Hepatocyte (in vitro differentiated cells): Measurements from ENCODE around the gene PTTG1IP2. TPM values are rescaled to one million over a fixed set of nuclear protein-coding genes. Genes with fewer than 3 reads are reported as not detected.

ENCODE experiments used
- DNase-seq: peaks from one replicate; pipeline ENCODE4 v3.0.0-alpha.2; 2016; ENCODE audit warnings: low spot score
- H2AFZ ChIP-seq: fragments of 200-600 bp; sonication (generic); 2 replicates; pipeline ENCODE4 v1.6.0; 2016; ENCODE audit warnings: antibody characterized with exemption, mild to moderate bottlenecking
- H3K27ac ChIP-seq: fragments of 200-600 bp; sonication (generic); 2 replicates; pipeline ENCODE4 v1.5.1; 2016; ENCODE audit warnings: mild to moderate bottlenecking
- H3K27me3 ChIP-seq: fragments of 200-600 bp; sonication (generic); 2 replicates; pipeline ENCODE4 v1.6.1; 2016
- H3K36me3 ChIP-seq: fragments of 200-600 bp; sonication (generic); replicated peaks from 2 replicates; pipeline ENCODE4 v1.5.1; 2016; ENCODE audit warnings: low read depth; ENCODE audit not compliant: insufficient read depth
- H3K4me1 ChIP-seq: fragments of 200-600 bp; sonication (generic); 2 replicates; pipeline ENCODE4 v1.5.1; 2016; ENCODE audit warnings: mild to moderate bottlenecking, moderate library complexity; ENCODE audit not compliant: insufficient read depth
- H3K4me2 ChIP-seq: fragments of 200-600 bp; sonication (generic); 2 replicates; pipeline ENCODE4 v1.6.0; 2016
- H3K4me3 ChIP-seq: fragments of 200-600 bp; sonication (generic); 2 replicates; pipeline ENCODE4 v1.5.1; 2016; ENCODE audit warnings: mild to moderate bottlenecking
- H3K79me2 ChIP-seq: fragments of 200-600 bp; sonication (generic); 2 replicates; pipeline ENCODE4 v1.6.0; 2017; ENCODE audit warnings: mild to moderate bottlenecking
- H3K9me2 ChIP-seq: fragments of 200-600 bp; sonication (generic); replicated peaks from 2 replicates; pipeline ENCODE4 v1.6.0; 2017; ENCODE audit warnings: mild to moderate bottlenecking; ENCODE audit not compliant: insufficient read depth
- H3K9me3 ChIP-seq: fragments of 200-600 bp; sonication (generic); 2 replicates; pipeline ENCODE4 v1.5.1; 2016; ENCODE audit warnings: low read depth, mild to moderate bottlenecking
- H4K20me1 ChIP-seq: fragments of 200-600 bp; sonication (generic); 2 replicates; pipeline ENCODE4 v1.6.0; 2016; ENCODE audit warnings: mild to moderate bottlenecking; ENCODE audit not compliant: insufficient read depth, poor library complexity, severe bottlenecking
- EZH2 ChIP-seq: fragments of 200-600 bp; sonication (generic); IDR thresholded peaks from 2 replicates; pipeline ENCODE4 v1.6.1; 2016; ENCODE audit warnings: antibody characterized with exemption, mild to moderate bottlenecking, borderline replicate concordance
- EZH2phosphoT487 ChIP-seq: fragments of 200-600 bp; sonication (generic); IDR thresholded peaks from one replicate; pipeline ENCODE4 v1.6.1; 2018; ENCODE audit warnings: antibody characterized with exemption, mild to moderate bottlenecking, low read depth, moderate library complexity; ENCODE audit not compliant: unreplicated experiment, severe bottlenecking
- WGBS: methylation state at CpG from one replicate; pipeline ENCODE4 v1.1.6; 2016; ENCODE audit warnings: low lambda C conversion rate; ENCODE audit errors: missing lambda C conversion rate; 5-methylcytosine and 5-hydroxymethylcytosine counted together
- polyA plus RNA-seq: library from polyadenylated mRNA; unstranded; fragments of >200 nt; fragmentation: Nextera tagmentation; extraction: Ambion mirVana; gene quantifications from 2 replicates; pipeline ENCODE4 v1.2.1, GENCODE V29; 2016
- total RNA-seq: library from RNA; depleted of rRNA; stranded (reverse); fragments of >200 nt; gene quantifications from 2 replicates; pipeline ENCODE4 v1.2.3, GENCODE V29; 2014
- TF ChIP-seq, protein P1 (sequence below): fragments of 200-600 bp; sonication (generic); IDR thresholded peaks from 2 replicates; pipeline ENCODE4 v1.5.1; 2016; ENCODE audit warnings: antibody characterized with exemption, mild to moderate bottlenecking; ENCODE audit not compliant: poor library complexity

Gene PTTG1IP2
- total and polyA plus RNA-seq, 2 experiments from 2014 or later: 0.63 TPM; not detected in 1

DNA sequence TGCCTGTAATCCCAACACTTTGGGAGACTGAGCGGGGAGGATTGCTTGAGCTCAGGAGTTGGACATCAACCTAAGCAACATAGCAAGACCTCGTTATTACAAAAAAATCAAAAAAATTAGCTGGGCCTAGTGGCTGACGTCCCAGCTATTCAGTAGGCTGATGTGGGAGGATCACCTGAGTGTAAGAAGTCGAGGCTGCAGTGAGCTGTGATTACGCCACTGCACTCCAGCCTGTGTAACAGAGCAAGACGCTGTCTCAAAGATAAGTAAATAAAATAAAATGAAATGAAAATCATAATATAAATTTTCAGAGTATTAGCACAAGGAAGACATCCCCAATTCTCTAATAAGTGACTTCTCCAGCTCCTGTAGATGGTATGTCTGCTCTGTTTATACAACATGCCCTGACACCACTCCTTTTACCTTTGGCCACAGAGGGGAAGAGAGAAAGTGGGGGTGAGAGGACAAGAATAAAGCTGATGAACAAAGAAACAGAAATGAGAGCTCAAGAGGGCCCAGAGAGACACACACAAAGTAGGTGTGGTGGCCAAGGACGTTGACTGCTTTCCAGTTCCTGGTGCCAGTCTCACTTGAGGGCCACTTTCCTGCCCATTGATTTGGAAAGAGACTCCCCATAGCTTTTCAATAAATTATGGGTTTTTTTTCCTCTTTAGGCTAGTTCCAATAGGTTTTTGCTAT lies 62.9 kb downstream of the PTTG1IP2 start:
- 83% methylated on average over 7 of the region's 7 CpGs for WGBS
- no peaks in the 10 kb centered on the region for H3K79me2 ChIP-seq
- H4K20me1 ChIP-seq: no peaks in the 10 kb centered on the region
- DNase-seq: no peak
- no peaks in the 10 kb centered on the region for H3K4me1 ChIP-seq
- no peak overlapping the region for H3K4me2 ChIP-seq
- H3K9me2 ChIP-seq: no peaks in the 10 kb centered on the region
- H3K27me3 ChIP-seq: no peaks in the 10 kb centered on the region
- H3K36me3 ChIP-seq: no peaks in the 10 kb centered on the region
- TF ChIP-seq EZH2phosphoT487: no peak
- no peak for TF ChIP-seq EZH2
- TF ChIP-seq, protein P1, sequence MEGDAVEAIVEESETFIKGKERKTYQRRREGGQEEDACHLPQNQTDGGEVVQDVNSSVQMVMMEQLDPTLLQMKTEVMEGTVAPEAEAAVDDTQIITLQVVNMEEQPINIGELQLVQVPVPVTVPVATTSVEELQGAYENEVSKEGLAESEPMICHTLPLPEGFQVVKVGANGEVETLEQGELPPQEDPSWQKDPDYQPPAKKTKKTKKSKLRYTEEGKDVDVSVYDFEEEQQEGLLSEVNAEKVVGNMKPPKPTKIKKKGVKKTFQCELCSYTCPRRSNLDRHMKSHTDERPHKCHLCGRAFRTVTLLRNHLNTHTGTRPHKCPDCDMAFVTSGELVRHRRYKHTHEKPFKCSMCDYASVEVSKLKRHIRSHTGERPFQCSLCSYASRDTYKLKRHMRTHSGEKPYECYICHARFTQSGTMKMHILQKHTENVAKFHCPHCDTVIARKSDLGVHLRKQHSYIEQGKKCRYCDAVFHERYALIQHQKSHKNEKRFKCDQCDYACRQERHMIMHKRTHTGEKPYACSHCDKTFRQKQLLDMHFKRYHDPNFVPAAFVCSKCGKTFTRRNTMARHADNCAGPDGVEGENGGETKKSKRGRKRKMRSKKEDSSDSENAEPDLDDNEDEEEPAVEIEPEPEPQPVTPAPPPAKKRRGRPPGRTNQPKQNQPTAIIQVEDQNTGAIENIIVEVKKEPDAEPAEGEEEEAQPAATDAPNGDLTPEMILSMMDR: no peak
- H3K27ac ChIP-seq: no peak overlapping the region
- H2AFZ ChIP-seq: no peak overlapping the region
- H3K4me3 ChIP-seq: no peak overlapping the region
- no peaks in the 10 kb centered on the region for H3K9me3 ChIP-seq

DNA sequence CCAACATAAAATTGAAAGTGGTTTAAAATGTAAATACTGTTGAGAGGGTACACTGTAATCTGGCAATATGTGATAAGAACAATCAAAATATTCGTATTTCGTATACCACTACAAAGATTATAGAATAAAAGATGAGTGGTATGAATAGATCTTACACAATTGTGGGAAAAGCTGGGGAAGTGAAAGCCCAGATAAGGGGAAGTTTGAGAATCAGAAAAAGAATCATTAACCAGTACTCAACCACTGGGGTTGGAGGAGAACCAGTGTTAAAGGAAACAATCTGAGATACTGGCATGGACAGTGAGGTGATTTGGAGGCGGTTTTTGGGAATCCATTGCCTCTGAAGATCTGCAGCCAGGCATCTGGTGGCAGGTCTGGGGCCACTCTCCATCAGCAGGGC lies 67.0 kb downstream of the PTTG1IP2 start:
- whole genome bisulfite sequencing: 92% methylated on average over 3 of the region's 3 CpGs
- Histone ChIP-seq H3K36me3 (no peaks in the 10 kb centered on the region), H3K4me2 (no peak overlapping the region), H3K27me3 (no peaks in the 10 kb centered on the region), H4K20me1 (no peaks in the 10 kb centered on the region), H2AFZ (no peak overlapping the region), H3K4me3 (no peak overlapping the region), H3K79me2 (no peaks in the 10 kb centered on the region), H3K9me3 (no peaks in the 10 kb centered on the region), H3K4me1 (no peaks in the 10 kb centered on the region), H3K9me2 (no peaks in the 10 kb centered on the region), H3K27ac (no peak overlapping the region)
- TF ChIP-seq EZH2phosphoT487 (no peak), EZH2 (no peak)
- TF ChIP-seq, protein P1: no peak
- DNase-seq: no peak

DNA sequence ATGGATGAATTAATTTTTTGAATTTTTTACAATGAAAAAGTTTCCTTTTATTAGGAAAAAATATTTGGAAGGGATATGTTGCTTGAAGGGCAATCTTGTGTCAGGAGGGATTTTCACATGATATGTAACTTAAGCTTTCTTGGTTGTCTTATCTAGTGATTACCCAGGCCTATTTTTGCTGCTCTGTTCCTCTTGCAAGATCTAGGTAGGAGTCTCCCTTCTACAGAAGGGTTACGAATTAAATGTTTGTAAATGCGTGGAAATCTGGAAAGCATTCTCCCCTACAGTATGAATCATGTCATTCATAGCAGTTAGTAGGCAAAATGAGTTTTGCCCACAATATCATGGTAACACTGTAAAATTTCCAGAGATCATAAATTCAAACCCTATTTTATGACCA lies 69.0 kb downstream of the PTTG1IP2 start:
- H3K36me3 ChIP-seq: no peaks in the 10 kb centered on the region
- no peaks in the 10 kb centered on the region for H3K4me1 ChIP-seq
- no peaks in the 10 kb centered on the region for H3K27me3 ChIP-seq
- no peak overlapping the region for H3K27ac ChIP-seq
- H2AFZ ChIP-seq: no peak overlapping the region
- H4K20me1 ChIP-seq: no peaks in the 10 kb centered on the region
- H3K4me3 ChIP-seq: no peak overlapping the region
- 87% methylated on average over 2 of the region's 2 CpGs for WGBS
- H3K9me3 ChIP-seq: no peaks in the 10 kb centered on the region
- TF ChIP-seq EZH2 (no peak), EZH2phosphoT487 (no peak)
- H3K9me2 ChIP-seq: no peaks in the 10 kb centered on the region
- no peaks in the 10 kb centered on the region for H3K79me2 ChIP-seq
- no peak for DNase-seq
- no peak overlapping the region for H3K4me2 ChIP-seq

- H3K9me2 ChIP-seq: no peaks in the 10 kb centered on the region
- H3K9me3 ChIP-seq: no peaks in the 10 kb centered on the region
- H3K4me2 ChIP-seq: no peak overlapping the region
- H4K20me1 ChIP-seq: no peaks in the 10 kb centered on the region
- no peak overlapping the region for H3K27ac ChIP-seq
- H3K27me3 ChIP-seq: no peaks in the 10 kb centered on the region
- WGBS: 81% methylated on average over 1 of the region's 1 CpG
- no peaks in the 10 kb centered on the region for H3K79me2 ChIP-seq
- no peak for DNase-seq
- H2AFZ ChIP-seq: no peak overlapping the region
- H3K36me3 ChIP-seq: no peaks in the 10 kb centered on the region
- TF ChIP-seq EZH2 (no peak), EZH2phosphoT487 (no peak)
- TF ChIP-seq, protein P1: no peak
- no peak overlapping the region for H3K4me3 ChIP-seq
- no peaks in the 10 kb centered on the region for H3K4me1 ChIP-seq
These were observed 71.0 kb downstream of the PTTG1IP2 start for GRCh38 chr7:90540406-90540805.
